Measurements from ENCODE around the gene FZD4. TPM values are rescaled to one million over a fixed set of nuclear protein-coding genes. Genes with fewer than 3 reads are reported as not detected.

FZD4 gene
- total and polyA plus RNA-seq, 3 experiments from 2014 or later, result 0.07 to 0.09 TPM; not detected in 1

Other genes with a start within 250 kb of the FZD4 start
- 1 to 10 TPM; 4.0 to 4.9 TPM for gene PRSS23, start 154.9 kb downstream of the FZD4 start, total RNA-seq
- gene PRSS23, start 154.9 kb downstream of the FZD4 start, polyA plus RNA-seq, result 13.3 TPM
- 10 to 100 TPM; 12.9 to 18.8 TPM for gene TMEM135, start 82.5 kb upstream of the FZD4 start, total RNA-seq
- 5.9 TPM for gene TMEM135, start 82.5 kb upstream of the FZD4 start, polyA plus RNA-seq